GM23248 (cell line): ENCODE measurements around the gene RESP18.

Source experiments
- EZH2 ChIP-seq: fragments of 200-600 bp; sonication (generic); IDR thresholded peaks from 2 replicates; pipeline ENCODE4 v1.6.1; 2018; ENCODE audit warnings: antibody characterized with exemption, mild to moderate bottlenecking; ENCODE audit not compliant: insufficient read depth, poor library complexity, severe bottlenecking
- EZH2phosphoT487 ChIP-seq: fragments of 200-600 bp; sonication (generic); IDR thresholded peaks from 2 replicates; pipeline ENCODE4 v1.6.1; 2018; ENCODE audit warnings: antibody characterized with exemption, moderate library complexity, mild to moderate bottlenecking, low read depth; ENCODE audit not compliant: insufficient read depth

- TF ChIP-seq EZH2 (no peak), EZH2phosphoT487 (no peak)
Measured at GRCh38 chr2:219353129-219353528, 20.6 kb upstream of the RESP18 start.
